Left lobe of liver (tissue), 2 donors: Measurements from ENCODE around the gene PRR23E. TPM values are rescaled to one million over a fixed set of nuclear protein-coding genes. Genes with fewer than 3 reads are reported as not detected.

Experiments used
- ATAC-seq: fragments of 200-7000 bp; cut with Tn5 transposase; one replicate; pipeline ENCODE4 v1.9.1; 2020; ENCODE audit warnings: mild to moderate bottlenecking, moderate library complexity
- DNase-seq: peaks from one replicate; pipeline ENCODE4 v3.0.0-alpha.2; 2020; ENCODE audit warnings: low spot score
- total RNA-seq: library from RNA; stranded (reverse); gene quantifications from one replicate; pipeline ENCODE4 v1.2.1, GENCODE V29; 2021
- donor health status: DM: no; HTN: no; CAD: no; lungs with moderate emphysema.
- donor health status: DM: no; HTN: yes; CAD: no.

The PRR23E gene
- total RNA-seq, 1 donor from 2014 or later = not detected

DNA sequence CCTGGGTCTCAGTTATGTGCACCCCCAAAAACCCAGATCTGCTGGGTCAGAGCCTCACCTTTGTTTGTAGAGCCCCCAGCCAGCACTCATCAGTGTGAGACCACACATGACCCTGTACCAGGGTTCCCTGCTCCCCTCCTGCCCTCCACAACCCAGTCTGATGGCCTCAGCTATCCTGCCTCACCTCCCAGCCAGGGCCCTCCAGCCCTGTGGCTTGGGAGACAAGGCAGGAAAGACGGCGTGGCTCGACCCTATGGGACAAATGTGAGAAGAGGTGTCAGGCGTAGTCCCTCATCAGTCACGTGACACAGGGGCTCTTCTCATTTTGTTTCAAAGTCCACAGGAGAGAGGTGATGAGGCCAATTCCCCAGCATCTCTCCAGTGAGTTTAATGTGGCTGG lies 28.3 kb upstream of the PRR23E start:
- ATAC-seq = no peak

DNA sequence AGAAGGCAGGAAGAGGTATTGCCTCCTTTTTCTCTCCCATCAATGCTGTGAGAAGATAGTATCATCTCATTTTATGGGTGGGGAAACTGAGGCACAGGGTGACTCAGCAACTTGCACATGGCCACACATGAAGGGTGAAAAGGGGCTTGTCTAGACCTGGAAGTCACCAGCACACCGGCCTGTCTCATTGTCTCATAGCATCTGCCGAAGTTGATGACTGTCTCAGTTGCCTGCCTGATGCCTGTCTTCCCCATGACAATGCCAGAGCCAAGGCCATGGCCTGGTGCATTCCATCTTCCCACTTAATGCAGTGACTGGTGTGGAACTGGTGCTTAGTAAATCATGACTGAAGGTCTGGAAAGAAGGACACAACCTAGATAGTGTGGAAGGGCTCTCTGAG lies 27.9 kb upstream of the PRR23E start:
- no peak for ATAC-seq
- no peak for DNase-seq

More for the DNA sequence above, 28.3 kb upstream of the PRR23E start:
- no peak for DNase-seq

DNA sequence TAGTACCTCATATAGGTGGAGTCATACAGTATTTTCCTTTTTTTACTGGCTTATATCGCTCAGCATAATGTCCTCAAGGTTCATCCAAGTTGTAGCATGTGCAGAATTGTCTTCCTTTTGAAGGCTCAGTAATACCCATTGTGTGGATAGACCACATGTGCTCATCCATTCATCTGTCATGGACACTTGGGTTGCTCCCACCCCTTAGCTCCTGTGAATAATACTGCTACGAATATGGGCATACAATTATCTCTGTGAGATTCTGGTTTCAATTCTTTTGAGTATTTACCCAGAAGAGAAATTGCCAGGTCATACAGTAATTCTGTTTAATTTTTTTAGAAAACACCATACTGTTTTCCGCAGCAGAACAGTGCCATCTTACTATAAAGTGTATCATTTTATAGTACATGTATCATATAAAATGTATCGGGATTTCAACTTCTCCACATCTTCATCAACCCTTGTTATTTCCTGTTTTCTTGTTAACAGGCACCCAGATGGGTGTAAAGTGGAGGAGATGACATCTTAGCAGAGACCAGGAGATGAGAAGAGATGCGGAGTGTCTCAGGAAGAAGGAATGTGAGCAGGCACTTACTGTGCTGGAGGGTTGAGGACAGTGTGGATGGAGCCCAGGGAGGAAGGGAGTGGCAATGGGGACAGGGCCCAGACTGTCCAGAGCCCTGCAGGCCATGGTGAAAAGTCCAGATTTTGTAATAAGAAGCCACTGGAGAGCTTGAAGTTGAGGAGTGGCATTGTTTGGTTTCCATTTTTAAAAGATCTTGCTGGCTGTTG lies 27.0 kb upstream of the PRR23E start:
- no peak for DNase-seq
- ATAC-seq = no peak

DNA sequence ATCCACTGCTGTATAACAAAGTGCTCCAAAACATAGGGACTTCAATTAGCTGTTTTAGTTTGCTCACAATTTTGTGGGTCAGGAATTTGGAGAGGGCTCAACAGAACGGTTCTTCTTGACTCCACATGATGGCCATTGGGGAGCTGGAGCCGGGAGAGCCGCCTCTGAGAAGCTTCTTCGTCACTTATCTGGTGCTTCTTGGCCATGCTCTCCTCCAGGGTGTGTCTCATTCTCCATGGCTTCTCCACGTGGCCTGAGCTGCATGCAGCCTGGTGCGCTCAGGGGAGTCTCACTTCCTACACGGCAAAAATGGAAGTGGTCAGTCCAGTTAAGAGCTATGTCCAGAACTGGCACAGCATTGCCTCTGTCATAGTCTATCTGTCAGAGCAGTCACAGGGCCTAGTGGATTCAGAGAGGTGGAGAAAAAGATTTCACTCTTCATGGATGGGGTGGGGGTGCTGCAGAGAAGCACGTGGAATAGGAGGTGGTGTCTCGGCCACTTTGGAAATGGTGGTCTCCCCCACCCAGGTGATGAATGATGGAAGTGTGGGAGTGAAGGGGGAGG lies 26.3 kb upstream of the PRR23E start:
- ATAC-seq = no peak
- no peak for DNase-seq

DNA sequence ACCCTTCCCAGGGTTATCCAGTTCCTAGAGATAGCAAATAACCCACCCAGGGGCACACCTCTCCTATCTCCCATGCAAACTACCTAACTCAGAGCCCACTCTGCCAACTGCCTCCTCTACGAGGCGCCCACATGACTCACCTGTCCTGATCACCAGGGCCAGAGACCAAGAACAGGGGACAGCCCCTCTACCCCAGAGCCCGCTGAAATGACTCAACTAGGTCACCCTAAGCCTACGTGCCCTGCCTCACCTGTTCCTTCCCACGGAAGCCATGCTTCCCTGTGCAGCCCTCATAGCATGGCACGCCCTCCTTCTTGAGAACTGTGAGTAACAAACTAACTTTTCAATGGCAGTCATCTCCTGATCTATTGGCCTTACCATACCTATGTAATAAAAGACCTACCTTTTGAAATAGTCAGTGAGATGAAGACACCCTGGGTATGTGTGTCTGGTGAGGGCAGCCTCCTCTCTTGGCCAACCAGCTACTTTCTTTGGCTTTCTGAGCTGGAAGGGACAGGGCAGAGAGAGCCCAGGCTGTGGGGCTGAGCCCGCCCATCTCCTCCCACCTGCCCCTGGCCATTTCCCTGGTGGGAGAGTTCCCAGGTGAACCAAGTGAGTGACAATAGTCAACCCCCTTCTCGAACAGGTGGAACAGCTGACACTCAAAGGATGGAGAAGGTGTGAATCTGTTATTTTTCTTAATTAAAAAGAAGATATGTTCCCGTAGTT lies 25.5 kb upstream of the PRR23E start:
- no peak for ATAC-seq
- DNase-seq = no peak

DNA sequence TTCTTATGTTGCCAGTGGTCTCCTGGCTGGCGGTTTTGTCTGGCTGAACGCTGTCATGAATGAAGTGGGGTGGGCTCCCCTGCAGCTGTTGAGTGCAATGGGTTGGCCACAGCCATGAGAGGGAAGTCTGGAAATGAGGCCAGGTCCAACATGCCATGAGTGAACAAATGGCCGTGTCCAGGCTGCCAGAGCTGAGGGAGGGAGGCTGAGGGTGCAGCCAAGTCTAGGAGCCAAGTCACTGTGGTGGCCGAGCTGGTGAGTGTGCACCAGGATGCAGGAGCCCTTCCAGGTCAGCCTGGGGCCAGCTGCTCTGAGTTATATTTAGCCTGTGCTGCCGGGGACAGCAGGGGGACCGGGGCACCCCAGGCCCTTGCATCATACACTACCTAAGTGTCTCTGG lies 24.7 kb upstream of the PRR23E start:
- no peak for DNase-seq

DNA sequence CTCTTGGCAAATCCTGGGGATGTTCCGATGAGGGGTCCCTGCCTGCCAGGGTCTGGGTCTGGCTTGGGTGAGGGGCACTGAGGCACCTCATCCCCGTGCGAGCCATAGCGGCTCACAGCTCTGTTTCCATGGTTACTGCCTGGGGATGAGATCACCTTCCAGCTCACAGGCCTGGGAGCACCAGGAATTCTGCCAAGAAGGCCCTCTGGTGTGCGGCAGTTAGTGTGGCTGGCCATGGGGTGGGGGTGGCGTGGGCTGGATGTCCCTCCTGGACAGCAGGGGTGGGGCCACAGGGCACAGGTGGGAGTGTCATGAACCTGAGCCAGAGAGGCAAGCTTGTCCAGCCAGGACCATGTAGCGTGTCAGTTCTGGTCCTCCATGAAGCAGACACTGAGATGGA lies 22.1 kb upstream of the PRR23E start:
- DNase-seq = no peak
- ATAC-seq = no peak

More for the DNA sequence above, 24.7 kb upstream of the PRR23E start:
- ATAC-seq = no peak

DNA sequence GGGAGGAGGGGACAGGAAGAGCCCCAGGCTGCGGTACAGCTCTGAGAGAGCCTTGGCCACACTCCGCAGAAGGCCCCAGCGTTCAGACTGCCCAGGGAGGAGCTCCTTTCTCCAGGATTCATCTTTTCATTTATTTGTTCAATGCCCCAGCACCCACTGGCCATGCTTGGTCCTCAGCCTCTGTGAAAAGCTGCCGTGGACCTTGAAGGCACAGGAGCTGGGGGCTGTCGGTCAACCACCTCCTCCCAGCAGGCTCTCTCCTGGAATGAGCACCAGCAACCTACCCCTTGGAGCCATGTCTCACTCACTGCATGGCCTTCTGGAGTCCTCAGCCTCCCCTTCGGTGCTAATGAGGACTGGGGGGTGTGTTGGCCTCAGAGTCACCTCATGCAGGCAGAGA lies 21.6 kb upstream of the PRR23E start:
- DNase-seq = no peak

DNA sequence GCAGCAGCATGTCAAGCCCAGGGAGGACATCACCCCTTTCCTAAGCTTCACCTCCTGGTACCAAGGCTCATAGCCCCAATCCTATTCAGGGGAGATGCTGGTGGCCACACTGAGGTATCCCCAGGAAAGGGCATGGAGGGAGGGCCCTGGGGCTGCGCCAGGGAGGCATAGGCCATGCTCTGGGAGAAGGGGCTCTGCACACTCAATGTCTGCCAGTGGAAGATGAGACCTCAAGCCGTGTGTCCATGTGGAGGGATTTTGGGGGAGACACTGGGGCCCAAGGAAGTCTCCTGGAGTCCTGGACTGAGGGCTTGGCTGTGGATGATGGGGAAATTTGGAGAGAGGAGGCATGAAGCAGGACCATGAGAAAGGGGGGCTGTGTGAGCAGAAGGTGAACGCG lies 21.2 kb upstream of the PRR23E start:
- ATAC-seq (no peak), DNase-seq (no peak)

More for the DNA sequence above, 21.6 kb upstream of the PRR23E start:
- no peak for ATAC-seq

DNA sequence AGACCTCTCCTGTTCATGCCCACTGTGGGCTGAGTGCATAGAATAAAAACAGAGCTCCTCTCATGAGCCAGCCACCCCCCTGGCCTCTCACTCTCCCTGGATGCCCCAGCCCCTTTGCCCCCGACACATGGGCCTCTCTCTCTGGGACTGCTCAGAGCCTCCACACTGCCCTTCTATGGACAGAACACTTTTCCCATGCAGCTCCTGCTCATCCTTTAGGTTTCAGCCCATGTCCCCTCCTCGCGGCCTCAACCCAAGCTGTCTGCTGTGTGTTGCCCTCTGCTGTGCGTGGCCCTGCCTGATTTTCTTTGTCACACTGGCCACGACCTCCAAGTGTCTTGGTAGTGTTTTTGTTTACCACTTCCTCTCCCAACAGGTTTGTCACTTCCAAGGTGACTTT lies 20.7 kb upstream of the PRR23E start:
- DNase-seq (no peak), ATAC-seq (no peak)

DNA sequence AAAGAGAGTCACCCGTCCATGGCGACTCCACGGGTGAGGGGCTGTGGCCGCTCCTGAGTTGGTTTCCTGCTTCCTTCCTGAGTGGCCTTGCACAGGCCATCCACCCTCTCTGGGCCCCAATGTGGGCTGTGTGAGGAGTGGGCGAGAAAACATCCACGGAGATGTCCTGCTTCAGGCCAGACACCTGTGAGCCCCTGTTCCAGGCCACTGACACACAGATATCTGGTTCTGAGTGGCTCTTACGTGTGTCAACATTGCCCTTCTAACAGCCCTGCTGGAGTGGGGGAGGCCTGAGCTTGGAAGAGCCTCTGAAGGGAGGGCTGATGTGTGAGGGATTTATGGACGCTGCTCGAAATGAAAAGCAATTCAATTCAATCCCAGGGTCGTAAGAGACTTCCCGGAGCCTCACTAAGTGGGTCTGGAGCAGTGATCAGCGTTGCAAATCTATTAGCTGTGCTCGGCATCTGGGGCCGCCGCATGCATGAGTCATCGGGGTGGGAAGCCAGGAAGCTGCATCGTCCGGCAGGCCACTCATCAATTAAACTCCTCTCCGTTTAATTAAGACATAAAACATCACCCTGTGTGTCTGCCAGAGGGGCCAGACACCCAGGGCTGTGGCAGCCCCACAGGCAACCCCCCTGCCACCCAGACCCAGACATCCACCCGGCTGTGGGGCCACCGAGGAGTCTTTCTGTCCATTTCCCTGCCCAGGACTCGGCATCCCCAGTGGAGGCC lies 20.0 kb upstream of the PRR23E start:
- ATAC-seq = no peak

DNA sequence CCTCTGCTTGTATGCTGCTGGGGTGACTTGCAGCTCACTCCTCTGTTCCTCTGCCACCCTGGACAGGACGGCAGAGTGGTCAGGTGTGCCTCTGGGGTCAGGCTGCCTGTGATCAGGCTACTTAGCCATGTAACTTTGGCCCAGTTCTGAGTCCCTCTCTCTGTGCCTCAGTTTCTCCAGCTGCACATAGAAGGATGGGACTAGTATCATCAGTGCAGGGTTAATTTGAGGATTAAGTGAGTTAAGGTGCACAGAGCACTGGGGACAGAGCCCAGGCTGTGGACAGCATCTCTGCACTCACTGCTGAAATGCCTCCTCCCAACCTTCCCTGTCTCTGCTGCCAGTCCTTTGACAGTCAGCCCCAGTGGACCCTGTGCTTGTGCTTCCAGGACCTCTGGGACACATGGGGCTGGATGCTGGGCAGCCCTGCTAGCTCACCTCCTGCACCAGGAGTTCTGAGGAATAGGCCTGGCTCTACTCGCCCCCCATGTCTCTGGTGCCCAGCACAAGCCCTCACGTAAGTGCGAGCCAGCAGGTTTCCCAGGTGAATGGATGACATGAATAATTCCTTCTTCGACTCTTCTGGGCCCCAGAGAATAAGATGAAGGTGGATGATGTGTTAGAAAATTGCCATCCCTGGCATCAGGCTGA lies 19.3 kb upstream of the PRR23E start:
- ATAC-seq (no peak), DNase-seq (no peak)

More for the DNA sequence above, 20.0 kb upstream of the PRR23E start:
- DNase-seq = no peak

DNA sequence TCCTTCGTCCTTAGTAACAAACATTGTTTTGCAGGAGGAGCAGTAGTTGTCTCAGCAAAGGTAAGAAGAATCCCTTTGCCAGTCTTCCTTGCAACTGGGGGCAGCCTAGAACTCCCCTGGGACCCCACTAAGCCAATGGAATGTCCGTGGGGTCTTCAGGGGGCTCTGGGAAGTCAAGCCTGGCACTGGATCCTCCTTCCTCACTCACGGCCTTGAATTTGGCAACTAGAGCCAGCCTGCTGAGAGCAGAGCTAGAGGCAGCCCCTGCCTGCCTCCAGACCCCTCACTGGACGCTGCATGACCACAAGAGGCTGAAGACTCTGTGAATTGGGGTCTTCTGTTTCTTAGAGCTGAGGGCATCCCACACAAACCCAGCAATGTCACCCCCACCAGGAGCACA lies 18.6 kb upstream of the PRR23E start:
- DNase-seq (no peak), ATAC-seq (no peak)

DNA sequence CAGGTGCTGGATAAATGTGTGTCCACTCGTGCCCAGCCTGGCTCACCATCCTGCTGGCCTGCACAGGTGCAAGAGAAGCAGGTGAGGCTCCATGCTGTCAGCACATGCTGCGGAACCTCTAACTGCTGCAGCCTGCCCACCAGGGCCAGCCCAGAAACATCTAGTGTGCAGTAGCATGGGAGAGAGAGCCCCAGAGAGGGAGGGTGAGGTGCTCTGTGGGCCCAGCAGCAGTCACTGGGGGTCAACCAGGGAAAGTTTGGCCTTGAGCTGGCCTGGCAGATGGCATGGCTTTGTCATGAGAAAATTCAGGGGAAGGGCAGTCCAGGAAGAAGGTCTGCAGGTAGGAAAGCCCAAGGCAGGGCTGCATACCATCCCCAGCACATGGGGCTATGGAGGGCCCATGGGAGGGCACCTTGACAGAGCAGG lies 18.2 kb upstream of the PRR23E start:
- DNase-seq = no peak
- no peak for ATAC-seq

DNA sequence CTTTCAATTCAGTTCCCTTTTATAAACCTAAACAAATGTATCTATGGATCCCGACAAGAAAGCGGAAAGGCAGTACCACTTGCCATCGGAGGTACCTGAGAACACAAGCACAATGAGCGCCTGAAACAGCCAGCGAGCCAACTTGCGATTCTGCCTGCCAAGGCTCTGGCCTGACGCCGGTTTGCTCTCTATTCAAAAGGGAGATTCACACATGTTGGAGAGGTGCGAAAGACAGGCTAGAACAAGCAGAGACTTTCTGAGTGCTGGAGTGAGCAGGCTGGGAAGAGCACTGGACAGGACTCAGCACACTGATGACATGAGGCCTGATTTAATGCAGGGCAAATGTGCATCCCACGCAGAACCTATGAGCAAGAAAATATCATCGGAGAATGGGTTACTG lies 17.7 kb upstream of the PRR23E start:
- no peak for DNase-seq

DNA sequence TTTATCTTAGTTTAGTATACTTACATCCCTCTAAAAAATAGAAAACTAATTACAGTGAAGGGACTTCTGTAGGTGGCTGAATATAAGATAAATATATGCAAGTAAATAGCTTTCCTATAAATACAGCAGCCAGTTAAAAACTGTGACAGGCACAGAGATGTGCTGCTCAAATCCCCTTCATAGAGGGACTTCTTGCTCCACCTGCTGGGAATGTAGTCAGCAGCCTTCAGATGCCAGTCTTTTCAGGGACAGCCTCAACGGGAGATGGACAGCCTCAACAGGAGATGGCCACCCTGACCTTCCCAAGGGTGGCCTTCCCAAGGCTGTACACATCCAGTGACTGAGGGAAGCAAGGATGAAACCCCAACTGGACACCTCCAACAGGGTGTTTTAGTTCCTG lies 15.7 kb upstream of the PRR23E start:
- ATAC-seq = no peak
- no peak for DNase-seq

More for the DNA sequence above, 17.7 kb upstream of the PRR23E start:
- no peak for ATAC-seq

DNA sequence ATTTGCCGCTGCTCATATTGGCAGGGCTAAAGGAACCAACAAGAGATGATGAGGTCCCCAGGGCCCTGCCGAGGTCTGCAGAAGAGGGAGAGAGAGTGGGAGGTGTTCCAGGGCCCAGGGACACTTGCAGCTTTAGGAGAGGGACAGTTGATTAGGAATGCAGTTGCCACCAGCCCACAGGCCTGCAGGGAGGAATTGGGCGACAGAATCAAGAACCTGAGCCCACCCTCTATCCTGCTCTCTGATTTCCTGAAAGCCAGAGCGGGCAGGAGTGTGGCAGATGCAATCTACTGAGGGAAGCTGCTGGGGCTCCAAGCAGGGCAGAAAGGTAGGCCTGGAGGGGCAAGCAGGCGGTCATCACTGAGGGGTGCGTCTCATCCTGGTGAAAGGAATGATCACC lies 12.1 kb upstream of the PRR23E start:
- peak; percentile 26 for DNase-seq

DNA sequence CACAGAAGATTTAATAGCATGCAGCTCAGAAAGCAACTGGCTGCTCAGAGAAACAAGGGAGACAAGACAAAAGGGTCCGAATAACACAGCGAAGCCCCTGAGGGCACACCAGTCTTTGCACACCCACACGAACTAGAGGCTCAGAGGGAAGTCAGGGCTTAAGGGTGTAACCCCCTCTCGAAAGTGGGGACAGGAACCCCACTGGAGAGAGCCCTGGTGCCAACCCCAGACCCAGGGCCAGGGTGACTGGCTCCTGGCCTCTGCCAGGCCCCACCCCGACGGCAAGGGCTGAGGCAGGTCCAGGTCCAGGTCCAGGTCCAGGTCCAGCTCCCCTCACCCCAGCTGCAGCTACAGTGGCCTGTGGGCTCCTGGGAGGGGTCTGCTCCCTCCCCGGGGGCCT lies 10.5 kb upstream of the PRR23E start:
- DNase-seq = peak; percentile 26
- ATAC-seq = no peak

More for the DNA sequence above, 12.1 kb upstream of the PRR23E start:
- ATAC-seq = no peak

DNA sequence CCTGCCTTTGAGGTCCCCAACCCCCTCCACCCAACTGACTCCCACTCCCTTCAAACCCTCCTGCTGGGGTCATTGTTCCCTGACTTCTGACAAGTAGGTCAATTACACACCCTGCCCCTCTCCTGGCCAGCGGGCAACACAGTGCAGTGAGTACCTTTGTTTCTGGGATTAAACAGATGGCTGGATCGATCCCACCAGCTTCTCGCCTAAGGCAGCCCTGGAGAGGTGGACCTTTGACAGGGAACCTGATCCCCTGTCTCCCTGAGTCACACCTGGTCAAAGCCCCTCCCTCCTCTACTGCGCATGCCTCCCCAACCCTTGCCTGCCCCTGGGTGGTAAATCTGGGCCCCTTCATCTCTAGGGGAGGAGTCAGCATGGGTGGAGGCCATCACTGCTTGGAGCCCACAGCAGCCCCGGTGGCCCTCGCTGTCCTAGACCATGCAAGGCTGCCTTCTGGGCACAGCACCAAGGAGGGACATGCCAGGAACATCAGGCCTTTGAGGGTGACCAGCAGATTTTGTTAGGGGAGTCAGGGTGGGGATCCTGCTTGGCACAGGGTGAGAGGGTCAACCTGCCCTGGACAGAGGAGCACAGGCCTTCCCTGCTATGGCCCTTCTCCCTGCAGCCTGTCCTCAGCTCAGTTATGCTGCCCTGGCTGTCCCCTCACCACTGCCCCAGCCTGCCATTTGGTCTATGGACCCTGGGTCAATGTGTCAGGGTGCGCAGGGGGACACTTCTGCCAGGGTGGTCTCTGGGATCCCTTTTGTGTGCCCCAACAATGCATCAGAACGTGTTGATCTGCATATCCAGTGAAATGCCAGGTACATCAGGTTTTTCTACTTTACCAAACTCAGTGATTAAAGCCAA lies 9.8 kb upstream of the PRR23E start:
- peak; percentile 38 for DNase-seq
- no peak for ATAC-seq
